GM12878 (cell line): Measurements from ENCODE around the gene SCLY. TPM values are rescaled to one million over a fixed set of nuclear protein-coding genes. Genes with fewer than 3 reads are reported as not detected.

Experiments used
- ATAC-seq: fragments of 200-7000 bp; cut with Tn5 transposase; 3 replicates; pipeline ENCODE4 v1.9.1; 2020; ENCODE audit warnings: mild to moderate bottlenecking, moderate library complexity
- BruUV-seq: library from RNA; stranded (reverse); fragments of 400-500 nt; replicated peaks from 2 replicates; lab custom pipeline; 2021; lab: Mats Ljungman, UMichigan
- CTCF ChIA-PET: fragments of 300-600 bp; sonication (Branson Sonifier 250); formaldehyde crosslinking; extraction: SDS; loops from one replicate; lab custom pipeline; 2021; ENCODE audit warnings: inconsistent platforms; lab: Yijun Ruan, JAX
- POLR2A ChIA-PET: fragments of 350-600 bp; formaldehyde crosslinking; extraction: SDS; loops from one replicate; lab custom pipeline; 2021; ENCODE audit warnings: inconsistent platforms; lab: Charles Lee
- RAD21 ChIA-PET: fragments of 300-600 bp; sonication (Branson Sonifier 250); formaldehyde crosslinking; loops from one replicate; lab custom pipeline; 2023; ENCODE audit warnings: antibody characterized with exemption; ENCODE audit not compliant: unreplicated experiment; lab: Charles Lee
- SMC1A ChIA-PET: fragments of 300-600 bp; sonication (Branson Sonifier 250); formaldehyde crosslinking; loops from one replicate; lab custom pipeline; 2023; ENCODE audit not compliant: unreplicated experiment, uncharacterized antibody; lab: Charles Lee
- DNase-seq: peaks from one replicate; pipeline ENCODE4 v3.0.0-alpha.2; 2011; ENCODE audit warnings: low read depth, low spot score
- FAIRE-seq: peaks from 3 replicates; lab custom pipeline; 2011; peaks lifted over from hg19 to GRCh38; lab: Jason Lieb, UNC
- H2AFZ ChIP-seq: 2 replicates; pipeline ENCODE4 v1.6.0; 2011; ENCODE audit warnings: low read depth, low read length, control low read depth; ENCODE audit not compliant: control insufficient read depth
- H3K27ac ChIP-seq: 2 replicates; pipeline ENCODE4 v1.5.1; 2011; ENCODE audit warnings: control low read depth; ENCODE audit not compliant: control insufficient read depth, insufficient read depth
- H3K27me3 ChIP-seq, 2 experiments: replicated peaks in 1 of 2; 2 replicates each; pipeline versions ENCODE4 v1.6.0 to v1.6.1; 2011; ENCODE audit warnings: low read length in 1 of 2; ENCODE audit not compliant: control insufficient read depth in 2 of 2, insufficient read depth in 2 of 2
- H3K36me3 ChIP-seq, 2 experiments: 2 replicates each; pipeline ENCODE4 v1.5.1; 2011; ENCODE audit warnings: low read length in 1 of 2; ENCODE audit not compliant: control insufficient read depth in 2 of 2, insufficient read depth in 2 of 2
- H3K4me1 ChIP-seq: 2 replicates; pipeline ENCODE4 v1.6.1; 2011; ENCODE audit warnings: mild to moderate bottlenecking, low read length, moderate library complexity, mixed read lengths; ENCODE audit not compliant: control insufficient read depth, insufficient read depth
- H3K4me2 ChIP-seq: 2 replicates; pipeline ENCODE4 v1.6.0; 2011; ENCODE audit warnings: control low read depth; ENCODE audit not compliant: control insufficient read depth, insufficient read depth
- H3K4me3 ChIP-seq: fragments of 200-600 bp; sonication (generic); 2 replicates; pipeline ENCODE4 v1.5.1; 2016
- H3K79me2 ChIP-seq: 2 replicates; pipeline ENCODE4 v1.6.0; 2011; ENCODE audit warnings: low read length; ENCODE audit not compliant: control insufficient read depth, insufficient read depth
- H3K9ac ChIP-seq: 2 replicates; pipeline ENCODE4 v1.8.0; 2011; ENCODE audit warnings: low read length, control low read depth, mixed read lengths; ENCODE audit not compliant: control insufficient read depth, insufficient read depth
- H3K9me3 ChIP-seq: replicated peaks from 3 replicates; pipeline ENCODE4 v1.5.1; 2011; ENCODE audit warnings: mild to moderate bottlenecking, low read length; ENCODE audit not compliant: control insufficient read depth, insufficient read depth
- H4K20me1 ChIP-seq: 2 replicates; pipeline ENCODE4 v1.6.0; 2011; ENCODE audit not compliant: control insufficient read depth, insufficient read depth
- BCL11A ChIP-seq: IDR thresholded peaks from 2 replicates; pipeline ENCODE4 v1.6.1; 2011; ENCODE audit warnings: low read depth, low read length
- BCLAF1 ChIP-seq: fragments of 450-650 bp; IDR thresholded peaks from 2 replicates; pipeline ENCODE4 v1.6.1; 2017; ENCODE audit warnings: antibody characterized with exemption, mild to moderate bottlenecking, moderate library complexity
- BMI1 ChIP-seq: fragments of 450-650 bp; IDR thresholded peaks from 2 replicates; pipeline ENCODE4 v1.6.1; 2016; ENCODE audit warnings: mild to moderate bottlenecking, moderate library complexity, borderline replicate concordance
- HDAC6 ChIP-seq: fragments of 200-600 bp; sonication (generic); IDR thresholded peaks from one replicate; pipeline ENCODE4 v1.8.0; 2017; ENCODE audit warnings: antibody characterized with exemption; ENCODE audit not compliant: unreplicated experiment
- IKZF2 ChIP-seq, 2 experiments: fragments of 450-650 bp; IDR thresholded peaks; 2 replicates each; pipeline ENCODE4 v1.6.1; 2017; ENCODE audit warnings: mild to moderate bottlenecking in 2 of 2, moderate library complexity in 2 of 2
- IRF5 ChIP-seq: fragments of 450-650 bp; IDR thresholded peaks from 2 replicates; pipeline ENCODE4 v1.6.1; 2017; ENCODE audit warnings: borderline replicate concordance
- SREBF2 ChIP-seq: IDR thresholded peaks from 2 replicates; pipeline ENCODE4 v1.6.1; 2012; ENCODE audit warnings: mild to moderate bottlenecking, low read length
- TCF7 ChIP-seq: IDR thresholded peaks from 2 replicates; pipeline ENCODE4 v1.6.1; 2014; ENCODE audit warnings: antibody characterized with exemption, borderline replicate concordance
- ZNF274 ChIP-seq: IDR thresholded peaks from one replicate; pipeline ENCODE4 v1.8.0; 2011; ENCODE audit not compliant: insufficient read length, insufficient read depth
- WGBS: methylation state at CpG from one replicate; pipeline ENCODE4 v1.1.6; 2016; ENCODE audit warnings: low lambda C conversion rate; ENCODE audit not compliant: insufficient replicate concordance, insufficient coverage; ENCODE audit errors: missing lambda C conversion rate; 5-methylcytosine and 5-hydroxymethylcytosine counted together
- in situ Hi-C: fragments of 300-500 bp; cut with MboI; formaldehyde crosslinking; loops from 9 replicates; pipeline ENCODE4 v1.14.3; 2018; ENCODE audit warnings: mixed read lengths
- intact Hi-C: fragments of 100-400 bp; cut with micrococcal nuclease; formaldehyde crosslinking; loops from one replicate; pipeline ENCODE4 v1.14.2; 2022; ENCODE audit not compliant: unreplicated experiment
- polyA plus RNA-seq, 11 experiments: library from polyadenylated mRNA; depleted of rRNA in 4 of 11; unstranded in 6 of 11; stranded (reverse) in 5 of 11; fragments of >200 nt; fragmentation: Nextera tagmentation in 4 of 11; fragmentation: Illumina TruSeq in 1 of 11; extraction: Ambion mirVana in 4 of 11; extraction: Trizol in 1 of 11; gene quantifications; 1 replicate in 1 of 11; 2 replicates in 10 of 11; pipeline versions ENCODE4 v1.2.1 to v1.2.3, GENCODE V29; 2011 to 2016; ENCODE audit warnings: inconsistent platforms in 2 of 11, missing spikeins in 2 of 11, low read depth in 1 of 11
- total RNA-seq, 4 experiments: library from RNA; depleted of rRNA in 3 of 4; stranded (reverse); fragments of >200 nt in 3 of 4; fragmentation: Illumina TruSeq in 1 of 4; extraction: Trizol in 1 of 4; gene quantifications; 2 replicates each; pipeline versions ENCODE4 v1.2.1 to v1.2.3, GENCODE V29; 2013 to 2021
- TF ChIP-seq, protein P1 (sequence below): fragments of 450-650 bp; IDR thresholded peaks from 2 replicates; pipeline ENCODE4 v1.6.1; 2017; ENCODE audit warnings: mild to moderate bottlenecking
- TF ChIP-seq, protein P2 (sequence below): fragments of 450-650 bp; conservative IDR thresholded peaks from 2 replicates; pipeline ENCODE4 v1.6.1; 2017; ENCODE audit warnings: mild to moderate bottlenecking, moderate library complexity

SCLY gene
- total and polyA plus RNA-seq, 10 of the 15 experiments (the other 5 are each of a cell fraction or from before 2014, with no cell fraction given), result 3.3 to 49.1 (median 32.3) TPM

DNA sequence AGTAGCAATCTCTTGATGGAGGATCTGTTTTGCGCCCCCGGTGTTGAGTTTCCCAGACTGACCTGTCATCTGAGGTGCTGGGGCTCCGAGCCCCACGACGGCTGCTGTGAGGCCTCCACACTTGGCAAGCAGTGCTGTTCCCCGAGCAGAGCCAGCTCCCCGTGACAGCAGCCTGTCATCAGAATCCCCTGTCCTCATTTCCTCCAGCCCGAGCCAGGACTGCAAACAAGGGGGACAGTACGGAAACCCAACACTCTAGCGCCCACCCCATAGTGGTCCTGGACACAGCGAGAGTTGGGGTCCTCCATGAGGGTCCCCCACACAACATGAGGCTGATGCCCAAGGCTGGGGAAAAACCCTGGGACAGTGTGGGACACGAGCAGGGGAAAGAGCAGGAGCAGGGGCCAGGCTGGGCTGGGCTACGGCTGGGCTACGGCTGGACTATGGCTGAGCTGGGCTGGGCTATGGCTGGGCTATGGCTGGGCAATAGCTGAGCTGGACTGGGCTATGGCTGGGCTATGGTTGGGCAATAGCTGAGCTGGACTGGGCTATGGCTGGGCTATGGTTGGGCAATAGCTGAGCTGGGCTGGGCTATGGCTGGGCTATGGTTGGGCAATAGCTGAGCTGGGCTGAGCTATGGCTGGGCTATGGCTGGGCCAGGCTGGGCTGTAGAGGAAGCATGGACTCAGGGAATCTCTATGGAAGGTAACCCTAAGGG lies 76.2 kb downstream of the SCLY start (continued):
- TF ChIP-seq IRF5 (no peak), SREBF2 (no peak), IKZF2 (IDR thresholded peaks at IDR 0.05) (no peak), HDAC6 (no peak), BMI1 (no peak)
- TF ChIP-seq, all 136 proteins: peak for 0

DNA sequence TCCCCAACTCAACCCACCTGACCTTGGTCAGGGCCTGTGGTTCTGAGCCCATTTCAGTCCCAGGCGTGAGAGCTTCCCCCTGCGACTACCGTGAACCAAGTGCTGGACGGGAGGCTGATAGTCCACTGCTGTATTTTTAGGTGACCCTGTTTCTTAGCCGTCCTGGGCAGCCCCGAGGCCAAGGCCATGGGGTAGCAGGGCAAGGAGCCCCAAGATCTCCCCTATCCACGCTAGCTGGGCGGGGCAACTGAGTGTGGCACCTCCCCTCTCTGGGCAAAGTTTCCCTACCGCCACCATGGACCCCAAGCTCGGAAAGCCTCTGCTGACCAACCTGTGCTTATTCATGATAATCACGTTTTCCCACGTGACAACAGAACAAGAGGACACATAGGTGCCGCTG lies 77.1 kb downstream of the SCLY start:
- no peaks in the 10 kb centered on the region for H3K36me3 ChIP-seq
- H3K4me3 ChIP-seq, result no peak overlapping the region
- ChIA-PET RAD21 (no interaction called here), CTCF (interaction anchor here (0.8 to 2.5 kb wide), 2 partner anchors 29 kb away, joined by 5 to 17 read pairs; no protein-coding TSS in a partner anchor), SMC1A (interaction anchor here (1.4 kb wide), 1 partner anchor 29 kb away, joined by 3 read pairs; no protein-coding TSS in a partner anchor), POLR2A (no interaction called here)
- ATAC-seq (no peak), FAIRE-seq (no peak), DNase-seq (no peak)
- no peaks in the 10 kb centered on the region for H4K20me1 ChIP-seq
- H3K79me2 ChIP-seq, result no peaks in the 10 kb centered on the region
- H3K9me3 ChIP-seq, result no peaks in the 10 kb centered on the region
- peaks cover 4% of the 10 kb centered on the region; the same call in 1 of the 2 replicates for H3K4me1 ChIP-seq
- H3K27ac ChIP-seq, result no peak overlapping the region
- WGBS, result 65% methylated on average over 12 of the region's 13 CpGs
- no peak overlapping the region for H2AFZ ChIP-seq
- H3K4me2 ChIP-seq, result no peak overlapping the region
- no peak overlapping the region for H3K9ac ChIP-seq
- no TSS peak for BruUV-seq
- intact Hi-C loops (no loop called here), in situ Hi-C loops (no loop called here)
- H3K27me3 ChIP-seq, result no peaks in the 10 kb centered on the region
- TF ChIP-seq ZNF274 (no peak), TCF7 (no peak), BCLAF1 (no peak), BCL11A (no peak)
- TF ChIP-seq, protein P1, sequence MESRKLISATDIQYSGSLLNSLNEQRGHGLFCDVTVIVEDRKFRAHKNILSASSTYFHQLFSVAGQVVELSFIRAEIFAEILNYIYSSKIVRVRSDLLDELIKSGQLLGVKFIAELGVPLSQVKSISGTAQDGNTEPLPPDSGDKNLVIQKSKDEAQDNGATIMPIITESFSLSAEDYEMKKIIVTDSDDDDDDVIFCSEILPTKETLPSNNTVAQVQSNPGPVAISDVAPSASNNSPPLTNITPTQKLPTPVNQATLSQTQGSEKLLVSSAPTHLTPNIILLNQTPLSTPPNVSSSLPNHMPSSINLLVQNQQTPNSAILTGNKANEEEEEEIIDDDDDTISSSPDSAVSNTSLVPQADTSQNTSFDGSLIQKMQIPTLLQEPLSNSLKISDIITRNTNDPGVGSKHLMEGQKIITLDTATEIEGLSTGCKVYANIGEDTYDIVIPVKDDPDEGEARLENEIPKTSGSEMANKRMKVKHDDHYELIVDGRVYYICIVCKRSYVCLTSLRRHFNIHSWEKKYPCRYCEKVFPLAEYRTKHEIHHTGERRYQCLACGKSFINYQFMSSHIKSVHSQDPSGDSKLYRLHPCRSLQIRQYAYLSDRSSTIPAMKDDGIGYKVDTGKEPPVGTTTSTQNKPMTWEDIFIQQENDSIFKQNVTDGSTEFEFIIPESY, result no peak
- TF ChIP-seq, protein P2, sequence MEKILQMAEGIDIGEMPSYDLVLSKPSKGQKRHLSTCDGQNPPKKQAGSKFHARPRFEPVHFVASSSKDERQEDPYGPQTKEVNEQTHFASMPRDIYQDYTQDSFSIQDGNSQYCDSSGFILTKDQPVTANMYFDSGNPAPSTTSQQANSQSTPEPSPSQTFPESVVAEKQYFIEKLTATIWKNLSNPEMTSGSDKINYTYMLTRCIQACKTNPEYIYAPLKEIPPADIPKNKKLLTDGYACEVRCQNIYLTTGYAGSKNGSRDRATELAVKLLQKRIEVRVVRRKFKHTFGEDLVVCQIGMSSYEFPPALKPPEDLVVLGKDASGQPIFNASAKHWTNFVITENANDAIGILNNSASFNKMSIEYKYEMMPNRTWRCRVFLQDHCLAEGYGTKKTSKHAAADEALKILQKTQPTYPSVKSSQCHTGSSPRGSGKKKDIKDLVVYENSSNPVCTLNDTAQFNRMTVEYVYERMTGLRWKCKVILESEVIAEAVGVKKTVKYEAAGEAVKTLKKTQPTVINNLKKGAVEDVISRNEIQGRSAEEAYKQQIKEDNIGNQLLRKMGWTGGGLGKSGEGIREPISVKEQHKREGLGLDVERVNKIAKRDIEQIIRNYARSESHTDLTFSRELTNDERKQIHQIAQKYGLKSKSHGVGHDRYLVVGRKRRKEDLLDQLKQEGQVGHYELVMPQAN, result no peak
